ENCODE results near the gene MRPS23. TPM values are rescaled to one million over a fixed set of nuclear protein-coding genes. Genes with fewer than 3 reads are reported as not detected.

MRPS23 gene
- total RNA-seq, 3 donors from 2014 or later (not counting 1 experiment from before 2014, with no cell fraction given) = 12.8 to 17.3 (median 17.2) TPM

- Mint-ChIP-seq H3K4me1 (peaks cover 0 to 5% of the 10 kb centered on the region in 2 donors), H3K4me3 (no peak overlapping the region), H3K9me3 (no peaks in the 10 kb centered on the region), H3K36me3 (no peaks in the 10 kb centered on the region), H3K27me3 (ENCODE audit: low read depth in 2 of 2) (peaks cover 30 to 64% of the 10 kb centered on the region in 2 donors), H3K27ac (no peak overlapping the region)
- no peak overlapping the region for H3K27ac ChIP-seq (ENCODE audit: low read length)
- peaks cover 3% of the 10 kb centered on the region for H3K27me3 ChIP-seq (ENCODE audit: control insufficient read depth, insufficient read depth, low read length)
- no peaks in the 10 kb centered on the region for H3K9me3 ChIP-seq (ENCODE audit: control insufficient read depth, insufficient read depth, low read length)
- no peak overlapping the region for H3K4me3 ChIP-seq (ENCODE audit: low read length)
- peaks cover 9% of the 10 kb centered on the region for H3K4me1 ChIP-seq (ENCODE audit: control insufficient read depth, insufficient read depth, low read length)
- ATAC-seq = no peak
- DNase-seq = no peak
- TF ChIP-seq, protein P1, sequence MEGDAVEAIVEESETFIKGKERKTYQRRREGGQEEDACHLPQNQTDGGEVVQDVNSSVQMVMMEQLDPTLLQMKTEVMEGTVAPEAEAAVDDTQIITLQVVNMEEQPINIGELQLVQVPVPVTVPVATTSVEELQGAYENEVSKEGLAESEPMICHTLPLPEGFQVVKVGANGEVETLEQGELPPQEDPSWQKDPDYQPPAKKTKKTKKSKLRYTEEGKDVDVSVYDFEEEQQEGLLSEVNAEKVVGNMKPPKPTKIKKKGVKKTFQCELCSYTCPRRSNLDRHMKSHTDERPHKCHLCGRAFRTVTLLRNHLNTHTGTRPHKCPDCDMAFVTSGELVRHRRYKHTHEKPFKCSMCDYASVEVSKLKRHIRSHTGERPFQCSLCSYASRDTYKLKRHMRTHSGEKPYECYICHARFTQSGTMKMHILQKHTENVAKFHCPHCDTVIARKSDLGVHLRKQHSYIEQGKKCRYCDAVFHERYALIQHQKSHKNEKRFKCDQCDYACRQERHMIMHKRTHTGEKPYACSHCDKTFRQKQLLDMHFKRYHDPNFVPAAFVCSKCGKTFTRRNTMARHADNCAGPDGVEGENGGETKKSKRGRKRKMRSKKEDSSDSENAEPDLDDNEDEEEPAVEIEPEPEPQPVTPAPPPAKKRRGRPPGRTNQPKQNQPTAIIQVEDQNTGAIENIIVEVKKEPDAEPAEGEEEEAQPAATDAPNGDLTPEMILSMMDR (IDR thresholded peaks at IDR 0.05) = no peak
- intact Hi-C loops (cut with micrococcal nuclease) = no loop called here
- WGBS (ENCODE audit: insufficient coverage) = 100% methylated on average over 1 of the region's 1 CpG
- no peaks in the 10 kb centered on the region for H3K36me3 ChIP-seq (ENCODE audit: control insufficient read depth, insufficient read depth, low read length)
Measured at GRCh38 chr17:57814421-57814820, 35.4 kb downstream of the MRPS23 start.

GRCh38 chr17:57811638-57812280 is 38.1 kb downstream of the MRPS23 start:
- intact Hi-C loops (cut with micrococcal nuclease) = no loop called here
- no peak for ATAC-seq

DNA sequence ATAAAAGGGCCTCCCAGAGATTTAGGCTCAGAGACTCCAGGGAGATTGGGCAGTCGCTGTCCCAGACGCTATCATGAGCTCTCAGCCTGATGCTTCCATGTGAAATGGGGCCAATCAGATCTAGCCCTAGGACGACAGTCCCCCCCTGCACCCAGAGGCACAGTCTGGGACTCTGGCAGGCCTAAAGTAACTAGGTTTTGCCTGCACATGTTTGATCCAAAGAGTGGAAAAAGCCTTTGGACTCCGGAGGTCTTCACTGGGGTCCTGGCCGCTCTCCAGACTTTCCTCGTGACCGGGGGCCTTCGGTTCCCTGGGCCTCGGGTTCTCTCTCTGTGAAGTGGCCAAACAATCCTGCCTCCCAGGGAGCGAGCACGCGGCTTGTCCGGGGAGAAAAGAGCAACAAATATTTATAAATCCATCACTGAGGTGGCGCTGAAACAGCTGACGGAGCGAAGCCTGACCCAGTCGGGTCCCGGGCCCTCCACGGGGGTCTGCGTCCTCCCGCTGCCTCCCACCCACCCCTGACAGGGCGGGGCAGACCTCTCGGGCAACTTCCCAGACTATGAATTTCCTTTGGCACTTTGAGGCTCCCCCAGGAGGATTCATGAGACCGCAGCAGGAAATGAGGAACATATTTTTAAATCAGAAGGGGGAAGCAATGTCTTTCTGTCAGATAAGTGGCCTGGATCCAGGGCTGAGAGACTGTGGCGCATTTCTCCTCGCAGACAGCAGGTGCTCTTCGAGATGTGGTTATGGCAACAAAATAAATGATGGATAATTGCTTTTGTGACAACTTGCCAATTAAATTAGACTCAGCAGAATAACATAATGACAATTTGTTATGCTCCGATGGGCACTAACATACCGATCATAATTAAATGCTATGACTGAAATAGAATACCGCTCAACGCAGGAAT is 38.9 kb downstream of the MRPS23 start:
- WGBS (ENCODE audit: insufficient coverage) = 6% methylated on average over 29 of the region's 31 CpGs
- Histone ChIP-seq H3K9me3 (ENCODE audit: control insufficient read depth, insufficient read depth, low read length) (no peaks in the 10 kb centered on the region), H3K4me1 (ENCODE audit: control insufficient read depth, insufficient read depth, low read length) (peaks cover 9% of the 10 kb centered on the region), H3K36me3 (ENCODE audit: control insufficient read depth, insufficient read depth, low read length) (no peaks in the 10 kb centered on the region), H3K4me3 (ENCODE audit: low read length) (no peak overlapping the region), H3K27ac (ENCODE audit: low read length) (no peak overlapping the region), H3K27me3 (ENCODE audit: control insufficient read depth, insufficient read depth, low read length) (no peaks in the 10 kb centered on the region)
- no peak for DNase-seq
- intact Hi-C loops (cut with micrococcal nuclease) = no loop called here
- Mint-ChIP-seq H3K9me3 (no peaks in the 10 kb centered on the region), H3K4me1 (peaks cover 0 to 5% of the 10 kb centered on the region in 2 donors), H3K27me3 (ENCODE audit: low read depth in 2 of 2) (peaks cover 40 to 58% of the 10 kb centered on the region in 2 donors), H3K36me3 (no peaks in the 10 kb centered on the region), H3K27ac (no peak overlapping the region), H3K4me3 (no peak overlapping the region)
- ATAC-seq = no peak
- TF ChIP-seq, protein P1 (IDR thresholded peaks at IDR 0.05) = no peak

More at GRCh38 chr17:57811638-57812280, 38.1 kb downstream of the MRPS23 start:
- Mint-ChIP-seq H3K4me3 (no peak overlapping the region), H3K36me3 (no peaks in the 10 kb centered on the region), H3K4me1 (peaks cover 0 to 5% of the 10 kb centered on the region in 2 donors), H3K27me3 (ENCODE audit: low read depth in 2 of 2) (peaks cover 42 to 58% of the 10 kb centered on the region in 2 donors), H3K9me3 (no peaks in the 10 kb centered on the region), H3K27ac (no peak overlapping the region)
- Histone ChIP-seq H3K9me3 (ENCODE audit: control insufficient read depth, insufficient read depth, low read length) (no peaks in the 10 kb centered on the region), H3K36me3 (ENCODE audit: control insufficient read depth, insufficient read depth, low read length) (no peaks in the 10 kb centered on the region), H3K27me3 (ENCODE audit: control insufficient read depth, insufficient read depth, low read length) (peaks cover 3% of the 10 kb centered on the region), H3K4me1 (ENCODE audit: control insufficient read depth, insufficient read depth, low read length) (peaks cover 9% of the 10 kb centered on the region), H3K27ac (ENCODE audit: low read length) (no peak overlapping the region), H3K4me3 (ENCODE audit: low read length) (no peak overlapping the region)
- DNase-seq = no peak
- 33% methylated on average over 8 of the region's 8 CpGs for WGBS (ENCODE audit: insufficient coverage)
- TF ChIP-seq, protein P1 (IDR thresholded peaks at IDR 0.05) = no peak

Data from natural killer cell (primary cell).